T-cell (primary cell): Measurements from ENCODE around the gene PODXL2. TPM values are rescaled to one million over a fixed set of nuclear protein-coding genes. Genes with fewer than 3 reads are reported as not detected.

ENCODE experiments used
- ATAC-seq, 4 experiments: fragments of 200-7000 bp in 3 of 4; fragments of 150-1000 bp in 1 of 4; cut with Tn5 transposase; replicated peaks in 1 of 4; 1 replicate in 3 of 4; 2 replicates in 1 of 4; pipeline ENCODE4 v1.10.0; 2021; ENCODE audit warnings: moderate library complexity in 3 of 4, mild to moderate bottlenecking in 2 of 4, moderate number of reproducible peaks in 1 of 4
- CTCF ChIA-PET, 2 donors: fragments of 300-600 bp; sonication (Branson Sonifier 250); formaldehyde crosslinking; loops; one replicate each; lab custom pipeline; 2022; ENCODE audit warnings: antibody characterized with exemption in 2 of 2; lab: Charles Lee
- POLR2A ChIA-PET, 2 donors: fragments of 300-600 bp; sonication (Branson Sonifier 250); formaldehyde crosslinking; loops; one replicate each; lab custom pipeline; 2022; ENCODE audit warnings: antibody characterized with exemption in 2 of 2; lab: Charles Lee
- DNase-seq, 35 experiments: peaks; one replicate each; pipeline versions ENCODE4 v3.0.0 to v3.0.0-alpha.2; 2013 to 2023
- H3K27ac ChIP-seq: one replicate; pipeline ENCODE4 v1.5.1; 2013; ENCODE audit warnings: low read length
- H3K27me3 ChIP-seq, 2 experiments: replicated peaks in 1 of 2; 1 replicate in 1 of 2; 2 replicates in 1 of 2; pipeline versions ENCODE4 v1.6.1 to v1.7.0; 2013; ENCODE audit warnings: low read length in 1 of 2, mixed read lengths in 1 of 2; ENCODE audit not compliant: control insufficient read depth in 2 of 2, insufficient read depth in 2 of 2; ENCODE audit errors: extremely low read depth in 1 of 2
- H3K36me3 ChIP-seq, 2 donors: 1 replicate in 1 of 2; 2 replicates in 1 of 2; pipeline versions ENCODE4 v1.6.1 to v1.7.0; 2013; ENCODE audit warnings: low read length in 1 of 2; ENCODE audit not compliant: control insufficient read depth in 2 of 2, insufficient read depth in 1 of 2; ENCODE audit errors: extremely low read depth in 1 of 2
- H3K4me1 ChIP-seq, 2 experiments: 1 replicate in 1 of 2; 2 replicates in 1 of 2; pipeline versions ENCODE4 v1.6.1 to v1.7.0; 2013; ENCODE audit warnings: low read length in 2 of 2, mixed read lengths in 1 of 2; ENCODE audit not compliant: insufficient read depth in 2 of 2, control insufficient read depth in 1 of 2; ENCODE audit errors: extremely low read depth in 1 of 2
- H3K4me3 ChIP-seq, 2 donors: 1 replicate in 1 of 2; 2 replicates in 1 of 2; pipeline versions ENCODE4 v1.5.1 to v1.7.0; 2013; ENCODE audit warnings: mild to moderate bottlenecking in 2 of 2, low read length in 1 of 2, moderate library complexity in 1 of 2; ENCODE audit not compliant: control insufficient read depth in 1 of 2; ENCODE audit errors: extremely low read depth in 1 of 2
- H3K9me3 ChIP-seq: 2 replicates; pipeline ENCODE4 v1.7.0; 2013
- H3K27ac Mint-ChIP-seq, 2 donors: one replicate each; pipeline ENCODE4 v1.8.0; 2020 to 2021; ENCODE audit warnings: mild to moderate bottlenecking in 2 of 2, mixed read lengths in 2 of 2
- H3K27me3 Mint-ChIP-seq, 2 donors: one replicate each; pipeline ENCODE4 v1.8.0; 2021 to 2022; ENCODE audit warnings: mixed read lengths in 2 of 2
- H3K36me3 Mint-ChIP-seq: one replicate; pipeline ENCODE4 v1.8.0; 2021; ENCODE audit warnings: mixed read lengths
- H3K4me1 Mint-ChIP-seq, 3 donors: one replicate each; pipeline ENCODE4 v1.8.0; 2020 to 2022; ENCODE audit warnings: mixed read lengths in 3 of 3, mild to moderate bottlenecking in 1 of 3
- H3K4me3 Mint-ChIP-seq, 3 donors: one replicate each; pipeline ENCODE4 v1.8.0; 2020 to 2022; ENCODE audit warnings: mild to moderate bottlenecking in 3 of 3, mixed read lengths in 3 of 3, moderate library complexity in 3 of 3
- H3K9me3 Mint-ChIP-seq, 3 donors: one replicate each; pipeline ENCODE4 v1.8.0; 2020 to 2022; ENCODE audit warnings: mixed read lengths in 3 of 3
- WGBS: methylation state at CpG from one replicate; pipeline ENCODE4 v1.1.5; 2013; ENCODE audit warnings: missing lambda C conversion rate; ENCODE audit not compliant: insufficient coverage; 5-methylcytosine and 5-hydroxymethylcytosine counted together
- total RNA-seq, 35 experiments: library from RNA in 6 of 35; stranded (reverse) in 6 of 35; fragments of 120-200 nt in 1 of 35; gene quantifications; one replicate each; pipeline versions ENCODE4 v1.2.1 to v1.2.4 and lab custom pipeline; 2013 to 2026

The PODXL2 gene
- total RNA-seq, 5 donors from 2014 or later (not counting 1 experiment from before 2014, with no cell fraction given) = 2.0 to 4.7 (median 4.2) TPM

GRCh38 chr3:127660621-127661251 is 31.8 kb downstream of the PODXL2 start:
- H3K27ac ChIP-seq = no peak overlapping the region
- Mint-ChIP-seq H3K4me1 (no peaks in the 10 kb centered on the region), H3K27ac (no peak overlapping the region), H3K4me3 (no peak overlapping the region), H3K9me3 (no peaks in the 10 kb centered on the region), H3K36me3 (peaks cover 3% of the 10 kb centered on the region), H3K27me3 (no peaks in the 10 kb centered on the region)
- WGBS = 91% methylated on average over 5 of the region's 10 CpGs
- H3K27me3 ChIP-seq = peaks cover 0 to 9% of the 10 kb centered on the region in 2 experiments
- ATAC-seq (no peak), DNase-seq (no peak)
- ChIA-PET CTCF (interaction anchor here in 1 of 2 donors (1.0 kb wide), 1 partner anchor 86 kb away, joined by 3 read pairs; no protein-coding TSS in a partner anchor), POLR2A (no interaction called here)
- H3K9me3 ChIP-seq = no peaks in the 10 kb centered on the region
- H3K4me3 ChIP-seq = no peak overlapping the region
- H3K36me3 ChIP-seq = no peaks in the 10 kb centered on the region
- no peaks in the 10 kb centered on the region for H3K4me1 ChIP-seq

DNA sequence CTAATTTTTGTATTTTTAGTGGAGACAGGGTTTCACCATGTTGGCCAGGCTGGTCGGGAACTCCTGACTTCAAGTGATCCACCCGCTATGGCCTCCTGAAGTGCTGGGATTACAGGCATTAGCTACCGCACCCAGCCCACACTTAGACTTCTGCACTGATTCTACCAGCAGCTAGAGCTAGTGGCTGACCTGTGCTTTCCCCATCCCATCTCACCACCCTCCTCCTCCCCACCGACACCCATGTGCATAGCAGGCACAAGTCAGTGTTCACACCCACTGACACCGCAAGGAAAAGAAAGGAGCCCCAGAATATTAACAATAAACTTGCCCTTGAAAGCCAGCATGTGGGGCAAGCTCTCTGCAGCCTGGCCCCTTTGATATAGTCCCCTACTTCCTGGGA is 32.6 kb downstream of the PODXL2 start:
- H3K36me3 ChIP-seq = no peaks in the 10 kb centered on the region
- H3K4me3 ChIP-seq = no peak overlapping the region
- H3K27ac ChIP-seq = no peak overlapping the region
- no peak for ATAC-seq
- Mint-ChIP-seq H3K4me1 (no peaks in the 10 kb centered on the region), H3K27ac (no peak overlapping the region), H3K36me3 (peaks cover 3% of the 10 kb centered on the region), H3K4me3 (no peak overlapping the region), H3K9me3 (no peaks in the 10 kb centered on the region), H3K27me3 (no peaks in the 10 kb centered on the region)
- H3K27me3 ChIP-seq = peaks cover 0 to 9% of the 10 kb centered on the region in 2 experiments
- no peak for DNase-seq
- 100% methylated on average over 5 of the region's 5 CpGs for WGBS
- POLR2A ChIA-PET = no interaction called here
- no peaks in the 10 kb centered on the region for H3K4me1 ChIP-seq
- no peaks in the 10 kb centered on the region for H3K9me3 ChIP-seq
- CTCF ChIA-PET = interaction anchor here in 1 of 2 donors (1.0 kb wide), 1 partner anchor 86 kb away, joined by 3 read pairs; no protein-coding TSS in a partner anchor

GRCh38 chr3:127662001-127662469 is 33.0 kb downstream of the PODXL2 start:
- H3K4me3 Mint-ChIP-seq = no peak overlapping the region
- no peaks in the 10 kb centered on the region for H3K27me3 Mint-ChIP-seq
- H3K9me3 Mint-ChIP-seq = no peaks in the 10 kb centered on the region
- POLR2A ChIA-PET = no interaction called here
- CTCF ChIA-PET = no interaction called here
- no peaks in the 10 kb centered on the region for H3K36me3 ChIP-seq
- 79% methylated on average over 7 of the region's 11 CpGs for WGBS
- no peak for DNase-seq
- no peaks in the 10 kb centered on the region for H3K9me3 ChIP-seq
- H3K27ac Mint-ChIP-seq = no peak overlapping the region
- no peaks in the 10 kb centered on the region for H3K4me1 Mint-ChIP-seq
- H3K4me1 ChIP-seq = no peaks in the 10 kb centered on the region
- ATAC-seq = no peak
- H3K4me3 ChIP-seq = no peak overlapping the region
- peaks cover 3% of the 10 kb centered on the region for H3K36me3 Mint-ChIP-seq
- H3K27ac ChIP-seq = no peak overlapping the region
- H3K27me3 ChIP-seq = peaks cover 0 to 9% of the 10 kb centered on the region in 2 experiments

DNA sequence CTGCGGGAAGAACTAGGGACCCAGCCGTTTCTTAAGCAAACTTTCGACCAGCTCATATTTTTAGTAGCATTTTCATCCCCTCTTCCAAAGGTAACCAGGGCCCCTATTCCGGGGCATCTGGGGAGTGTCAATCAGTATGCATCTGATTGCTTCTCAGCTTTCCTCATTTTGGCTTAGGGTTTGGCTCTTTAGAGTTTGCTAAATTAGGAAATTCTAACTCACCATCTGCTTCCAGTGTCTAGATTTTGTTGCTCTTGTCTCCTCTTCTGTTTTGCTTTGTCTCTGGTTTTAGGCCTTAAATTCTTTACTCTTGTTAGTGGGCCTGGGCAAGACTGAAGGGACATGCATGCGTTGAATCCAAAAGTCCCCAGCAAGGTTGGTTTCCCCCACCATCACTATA is 34.2 kb downstream of the PODXL2 start:
- Histone ChIP-seq H3K4me3 (no peak overlapping the region), H3K36me3 (no peaks in the 10 kb centered on the region), H3K4me1 (no peaks in the 10 kb centered on the region), H3K27me3 (peaks cover 0 to 9% of the 10 kb centered on the region in 2 experiments), H3K27ac (no peak overlapping the region), H3K9me3 (no peaks in the 10 kb centered on the region)
- Mint-ChIP-seq H3K4me1 (no peaks in the 10 kb centered on the region), H3K36me3 (peaks cover 3% of the 10 kb centered on the region), H3K27ac (no peak overlapping the region), H3K27me3 (no peaks in the 10 kb centered on the region), H3K9me3 (no peaks in the 10 kb centered on the region), H3K4me3 (no peak overlapping the region)
- CTCF ChIA-PET = no interaction called here
- POLR2A ChIA-PET = no interaction called here
- 100% methylated on average over 1 of the region's 5 CpGs for WGBS
- DNase-seq (no peak), ATAC-seq (no peak)

DNA sequence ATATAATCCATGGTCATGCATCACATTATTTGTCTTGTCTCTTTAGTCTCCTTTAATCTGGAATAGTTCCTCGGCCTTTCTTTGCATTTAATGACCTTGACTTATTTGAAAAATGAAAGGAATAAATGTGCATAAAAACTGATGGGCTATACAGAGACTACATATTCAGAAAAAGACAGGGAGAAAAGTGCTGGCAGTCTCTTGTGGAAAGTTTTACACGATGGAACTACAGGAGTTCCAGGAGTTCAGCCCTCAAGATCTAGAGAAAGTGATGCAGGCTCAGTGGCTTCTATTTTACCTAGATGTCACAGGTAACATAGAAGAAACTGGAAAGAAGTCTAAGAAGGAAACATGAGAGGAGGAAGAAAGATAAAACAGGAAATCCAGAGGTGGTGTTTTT is 36.2 kb downstream of the PODXL2 start:
- Mint-ChIP-seq H3K9me3 (no peaks in the 10 kb centered on the region), H3K4me3 (no peak overlapping the region), H3K27ac (no peak overlapping the region), H3K36me3 (peaks cover 2% of the 10 kb centered on the region), H3K27me3 (no peaks in the 10 kb centered on the region), H3K4me1 (no peaks in the 10 kb centered on the region)
- peaks cover 0 to 9% of the 10 kb centered on the region in 2 experiments for H3K27me3 ChIP-seq
- H3K36me3 ChIP-seq = no peaks in the 10 kb centered on the region
- H3K9me3 ChIP-seq = no peaks in the 10 kb centered on the region
- DNase-seq (no peak), ATAC-seq (no peak)
- no CpG with 5 or more reads among the region's 2 CpGs for WGBS
- H3K4me1 ChIP-seq = no peaks in the 10 kb centered on the region
- H3K27ac ChIP-seq = no peak overlapping the region
- H3K4me3 ChIP-seq = no peak overlapping the region
- ChIA-PET POLR2A (no interaction called here), CTCF (no interaction called here)

GRCh38 chr3:127665586-127665985 is 36.6 kb downstream of the PODXL2 start:
- Histone ChIP-seq H3K27me3 (peaks cover 0 to 6% of the 10 kb centered on the region in 2 experiments), H3K36me3 (no peaks in the 10 kb centered on the region), H3K4me3 (no peak overlapping the region), H3K4me1 (no peaks in the 10 kb centered on the region), H3K9me3 (no peaks in the 10 kb centered on the region), H3K27ac (no peak overlapping the region)
- Mint-ChIP-seq H3K9me3 (no peaks in the 10 kb centered on the region), H3K4me3 (no peak overlapping the region), H3K27me3 (no peaks in the 10 kb centered on the region), H3K27ac (no peak overlapping the region), H3K4me1 (no peaks in the 10 kb centered on the region), H3K36me3 (no peaks in the 10 kb centered on the region)
- WGBS = 100% methylated on average over 2 of the region's 3 CpGs
- ChIA-PET CTCF (no interaction called here), POLR2A (no interaction called here)
- no peak for DNase-seq
- no peak for ATAC-seq
